22Rv1 (cell line): ENCODE measurements around the gene UBQLN2.

Experiments
- CTCF ChIP-seq: fragments of 450-650 bp; IDR thresholded peaks from 2 replicates; pipeline ENCODE4 v1.5.1; 2017; ENCODE audit warnings: mild to moderate bottlenecking
- ZFX ChIP-seq: fragments of 450-650 bp; IDR thresholded peaks from 2 replicates; pipeline ENCODE4 v1.6.1; 2017; ENCODE audit warnings: antibody characterized with exemption, borderline replicate concordance

- TF ChIP-seq CTCF (no peak), ZFX (no peak)
Observed at GRCh38 chrX:56530011-56530410, 33.4 kb upstream of the UBQLN2 start.
